Measurements from ENCODE around the gene PRR22. TPM values are rescaled to one million over a fixed set of nuclear protein-coding genes. Genes with fewer than 3 reads are reported as not detected.
A peak's percentile ranks its signal among the peaks of the same experiment; 100 is the strongest.

The PRR22 gene
- total and polyA plus RNA-seq, 9 of the 15 experiments (the other 6 are each of a cell fraction or from before 2014, with no cell fraction given): 0.03 to 12.0 (median 2.0) TPM; not detected in 1

GRCh38 chr19:5790559-5791520 lies 6.3 kb upstream of the PRR22 start, which contains the start of gene DUS3L (continued):
- TF ChIP-seq GTF2B (IDR thresholded peaks at IDR 0.05; ENCODE audit: extremely low read depth, insufficient read length) (peak; percentile 69), ZNF24 (IDR thresholded peaks at IDR 0.05) (no peak), SIX5 (IDR thresholded peaks at IDR 0.05; ENCODE audit: borderline replicate concordance in 1 of 2, insufficient read depth in 1 of 2, low read depth in 1 of 2, low read length in 2 of 2) (peak; percentile 63 to 92; a peak in 3 of 4 replicates), HDAC1 (IDR thresholded peaks at IDR 0.05) (peak in 1 of 2 experiments; percentile 99; a peak in 3 of 4 replicates), HLTF (IDR thresholded peaks at IDR 0.05) (peak; percentile 88; the same call in 1 of the 2 replicates), ELK3 (CRISPR knock-in tag; IDR thresholded peaks at IDR 0.05) (no peak), ZNF57 (CRISPR knock-in tag; IDR thresholded peaks at IDR 0.05) (no peak), HDAC2 (IDR thresholded peaks at IDR 0.05) (no peak; the same call in none of the 2 replicates), ETS2 (tag; IDR thresholded peaks at IDR 0.05; ENCODE audit: borderline replicate concordance, poor library complexity, severe bottlenecking) (no peak), U2AF2 (optimal IDR thresholded peaks at IDR 0.05; ENCODE audit: low read depth, low read length) (no peak), RAD21 (CRISPR knock-in tag; conservative IDR thresholded peaks at IDR 0.05 in 1 of 2, IDR thresholded peaks at IDR 0.05 in 1 of 2) (no peak), CHD4 (IDR thresholded peaks at IDR 0.05; ENCODE audit: insufficient read depth, insufficient replicate concordance, low read depth, low read length, poor library complexity, severe bottlenecking) (no peak), SRSF7 (optimal IDR thresholded peaks at IDR 0.05; ENCODE audit: low read depth, low read length) (no peak), ZNF785 (CRISPR knock-in tag; IDR thresholded peaks at IDR 0.05) (no peak), ZBTB5 (IDR thresholded peaks at IDR 0.05) (no peak), NUFIP1 (IDR thresholded peaks at IDR 0.05; ENCODE audit: partially characterized antibody) (no peak), ZNF347 (CRISPR knock-in tag; IDR thresholded peaks at IDR 0.05; ENCODE audit: low read depth) (no peak), STAG1 (CRISPR knock-in tag; IDR thresholded peaks at IDR 0.05; ENCODE audit: borderline replicate concordance) (no peak), GTF2F1 (IDR thresholded peaks at IDR 0.05; ENCODE audit: low read depth, low read length) (peak; percentile 91; the same call in 1 of the 2 replicates), KDM5B (IDR thresholded peaks at IDR 0.05; ENCODE audit: insufficient replicate concordance, low read depth, low read length) (peak; percentile 99), PHB2 (IDR thresholded peaks at IDR 0.05; ENCODE audit: low read depth) (no peak), DACH1 (IDR thresholded peaks at IDR 0.05; ENCODE audit: partially characterized antibody) (no peak)

All from K562 (cell line).